Cardiac muscle cell (in vitro differentiated cells and primary cell): Measurements from ENCODE around the gene KRTAP1-4. TPM values are rescaled to one million over a fixed set of nuclear protein-coding genes. Genes with fewer than 3 reads are reported as not detected.

Source experiments
- DNase-seq, 2 donors: peaks; one replicate each; pipeline versions ENCODE4 v3.0.0 to v3.0.0-alpha.2; 2010 to 2017; ENCODE audit warnings: low read depth in 1 of 2, low spot score in 1 of 2
- H3K27ac ChIP-seq: fragments of 200-600 bp; sonication (generic); 2 replicates; pipeline ENCODE4 v1.5.1; 2016
- H3K27me3 ChIP-seq: fragments of 200-600 bp; sonication (generic); 2 replicates; pipeline ENCODE4 v1.6.0; 2016; ENCODE audit warnings: control low read depth
- H3K36me3 ChIP-seq: fragments of 200-600 bp; sonication (generic); 2 replicates; pipeline ENCODE4 v1.5.1; 2016; ENCODE audit warnings: control low read depth
- H3K4me1 ChIP-seq: fragments of 200-600 bp; sonication (generic); 2 replicates; pipeline ENCODE4 v1.8.1; 2017; ENCODE audit warnings: low read depth, mild to moderate bottlenecking, mixed run types
- H3K4me3 ChIP-seq: fragments of 200-600 bp; sonication (generic); 2 replicates; pipeline ENCODE4 v1.5.1; 2016; ENCODE audit warnings: mild to moderate bottlenecking
- H3K9me3 ChIP-seq: fragments of 200-600 bp; sonication (generic); 2 replicates; pipeline ENCODE4 v1.5.1; 2017; ENCODE audit warnings: low read depth, mild to moderate bottlenecking, control low read depth
- polyA plus RNA-seq: library from polyadenylated mRNA; unstranded; fragments of >200 nt; fragmentation: Nextera tagmentation; extraction: Ambion mirVana; gene quantifications from 2 replicates; pipeline ENCODE4 v1.2.1, GENCODE V29; 2016
- total RNA-seq: library from RNA; depleted of rRNA; stranded (reverse); fragments of >200 nt; gene quantifications from 2 replicates; pipeline ENCODE4 v1.2.3, GENCODE V29; 2016
- TF ChIP-seq, protein P1 (sequence below): IDR thresholded peaks from 2 replicates; pipeline ENCODE4 v1.5.1; 2012; ENCODE audit warnings: low read depth, mild to moderate bottlenecking, low read length

Gene KRTAP1-4
- total and polyA plus RNA-seq, 2 experiments from 2014 or later, result not detected

GRCh38 chr17:41018541-41018940 is 11.5 kb downstream of the KRTAP1-4 start:
- H3K27ac ChIP-seq, result no peak overlapping the region
- no peak for DNase-seq
- H3K9me3 ChIP-seq, result no peaks in the 10 kb centered on the region
- H3K27me3 ChIP-seq, result no peaks in the 10 kb centered on the region
- TF ChIP-seq, protein P1, sequence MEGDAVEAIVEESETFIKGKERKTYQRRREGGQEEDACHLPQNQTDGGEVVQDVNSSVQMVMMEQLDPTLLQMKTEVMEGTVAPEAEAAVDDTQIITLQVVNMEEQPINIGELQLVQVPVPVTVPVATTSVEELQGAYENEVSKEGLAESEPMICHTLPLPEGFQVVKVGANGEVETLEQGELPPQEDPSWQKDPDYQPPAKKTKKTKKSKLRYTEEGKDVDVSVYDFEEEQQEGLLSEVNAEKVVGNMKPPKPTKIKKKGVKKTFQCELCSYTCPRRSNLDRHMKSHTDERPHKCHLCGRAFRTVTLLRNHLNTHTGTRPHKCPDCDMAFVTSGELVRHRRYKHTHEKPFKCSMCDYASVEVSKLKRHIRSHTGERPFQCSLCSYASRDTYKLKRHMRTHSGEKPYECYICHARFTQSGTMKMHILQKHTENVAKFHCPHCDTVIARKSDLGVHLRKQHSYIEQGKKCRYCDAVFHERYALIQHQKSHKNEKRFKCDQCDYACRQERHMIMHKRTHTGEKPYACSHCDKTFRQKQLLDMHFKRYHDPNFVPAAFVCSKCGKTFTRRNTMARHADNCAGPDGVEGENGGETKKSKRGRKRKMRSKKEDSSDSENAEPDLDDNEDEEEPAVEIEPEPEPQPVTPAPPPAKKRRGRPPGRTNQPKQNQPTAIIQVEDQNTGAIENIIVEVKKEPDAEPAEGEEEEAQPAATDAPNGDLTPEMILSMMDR, result no peak
- no peaks in the 10 kb centered on the region for H3K36me3 ChIP-seq
- H3K4me3 ChIP-seq, result no peak overlapping the region
- H3K4me1 ChIP-seq, result no peaks in the 10 kb centered on the region

- H3K27ac ChIP-seq, result no peak overlapping the region
- no peak overlapping the region for H3K4me3 ChIP-seq
- H3K9me3 ChIP-seq, result no peaks in the 10 kb centered on the region
- TF ChIP-seq, protein P1, result no peak
- H3K4me1 ChIP-seq, result no peaks in the 10 kb centered on the region
- no peaks in the 10 kb centered on the region for H3K27me3 ChIP-seq
- no peaks in the 10 kb centered on the region for H3K36me3 ChIP-seq
- no peak for DNase-seq
Measured at GRCh38 chr17:41016578-41017215, 13.3 kb downstream of the KRTAP1-4 start.

GRCh38 chr17:41015454-41015853 is 14.5 kb downstream of the KRTAP1-4 start:
- no peak overlapping the region for H3K4me3 ChIP-seq
- no peaks in the 10 kb centered on the region for H3K27me3 ChIP-seq
- no peak for DNase-seq
- H3K9me3 ChIP-seq, result no peaks in the 10 kb centered on the region
- no peaks in the 10 kb centered on the region for H3K4me1 ChIP-seq
- TF ChIP-seq, protein P1, result no peak
- H3K36me3 ChIP-seq, result no peaks in the 10 kb centered on the region
- H3K27ac ChIP-seq, result no peak overlapping the region

DNA sequence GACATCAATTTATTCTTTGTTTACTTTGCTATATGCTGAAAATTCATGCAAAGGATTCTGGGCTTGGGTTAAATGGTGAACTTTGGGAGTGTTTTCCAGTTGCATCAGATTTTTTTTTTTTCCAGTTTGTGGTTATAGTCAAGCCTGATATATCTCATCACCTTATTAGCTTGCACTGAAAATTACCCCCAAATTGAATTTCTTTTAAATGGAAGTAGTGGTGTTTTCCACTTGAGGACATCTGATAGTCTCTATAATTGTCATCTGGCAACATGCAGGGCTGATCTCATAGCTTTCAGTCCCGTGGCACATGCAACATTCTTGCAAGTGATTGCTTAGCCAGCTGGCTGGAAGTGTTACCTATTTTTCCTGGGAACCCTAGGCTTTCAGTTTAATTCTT is 16.4 kb downstream of the KRTAP1-4 start:
- Histone ChIP-seq H3K27me3 (no peaks in the 10 kb centered on the region), H3K27ac (no peak overlapping the region), H3K4me3 (no peak overlapping the region), H3K36me3 (no peaks in the 10 kb centered on the region), H3K9me3 (no peaks in the 10 kb centered on the region), H3K4me1 (no peaks in the 10 kb centered on the region)
- TF ChIP-seq, protein P1, result no peak
- no peak for DNase-seq

DNA sequence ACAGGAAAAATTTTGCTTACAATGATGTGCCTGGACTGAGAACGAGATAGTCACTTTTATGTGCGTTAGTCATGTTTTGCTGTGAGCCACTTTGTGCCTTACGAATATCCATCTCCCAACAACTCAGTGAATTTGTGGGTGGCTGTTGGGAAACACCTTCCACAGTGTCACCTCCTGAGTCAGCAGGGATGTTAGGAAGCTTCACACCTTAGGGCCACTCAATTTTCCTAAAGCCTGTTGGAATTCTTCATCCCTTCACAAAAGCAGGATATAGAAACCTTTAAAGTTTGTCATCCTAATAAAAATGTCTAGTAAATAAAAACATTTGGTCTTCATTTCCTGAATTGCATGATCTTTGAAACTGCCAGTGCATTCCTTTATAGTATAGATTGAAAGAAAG is 16.8 kb downstream of the KRTAP1-4 start:
- Histone ChIP-seq H3K27me3 (no peaks in the 10 kb centered on the region), H3K9me3 (no peaks in the 10 kb centered on the region), H3K36me3 (no peaks in the 10 kb centered on the region), H3K4me3 (no peak overlapping the region), H3K4me1 (no peaks in the 10 kb centered on the region), H3K27ac (no peak overlapping the region)
- TF ChIP-seq, protein P1, result no peak
- DNase-seq, result no peak
